GM12878 (cell line): ENCODE results near the gene CD96. TPM values are rescaled to one million over a fixed set of nuclear protein-coding genes. Genes with fewer than 3 reads are reported as not detected.

Experiments
- ESRRA ChIP-seq: IDR thresholded peaks from 2 replicates; pipeline ENCODE4 v1.6.1; 2012; ENCODE audit warnings: mild to moderate bottlenecking, low read length, improper control_type of control experiment
- NFXL1 ChIP-seq: fragments of 450-650 bp; IDR thresholded peaks from 2 replicates; pipeline ENCODE4 v1.6.1; 2017; ENCODE audit warnings: antibody characterized with exemption, mild to moderate bottlenecking, borderline replicate concordance
- PML ChIP-seq: IDR thresholded peaks from 2 replicates; pipeline ENCODE4 v1.6.1; 2012; ENCODE audit warnings: low read length, inconsistent platforms
- SPI1 ChIP-seq: IDR thresholded peaks from 2 replicates; pipeline ENCODE4 v1.6.1; 2011; ENCODE audit warnings: low read depth, mild to moderate bottlenecking, low read length, moderate library complexity, borderline replicate concordance; ENCODE audit not compliant: insufficient read depth
- polyA plus RNA-seq, 11 experiments: library from polyadenylated mRNA; depleted of rRNA in 4 of 11; unstranded in 6 of 11; stranded (reverse) in 5 of 11; fragments of >200 nt; fragmentation: Nextera tagmentation in 4 of 11; fragmentation: Illumina TruSeq in 1 of 11; extraction: Ambion mirVana in 4 of 11; extraction: Trizol in 1 of 11; gene quantifications; 1 replicate in 1 of 11; 2 replicates in 10 of 11; pipeline versions ENCODE4 v1.2.1 to v1.2.3, GENCODE V29; 2011 to 2016; ENCODE audit warnings: inconsistent platforms in 2 of 11, missing spikeins in 2 of 11, low read depth in 1 of 11
- total RNA-seq, 4 experiments: library from RNA; depleted of rRNA in 3 of 4; stranded (reverse); fragments of >200 nt in 3 of 4; fragmentation: Illumina TruSeq in 1 of 4; extraction: Trizol in 1 of 4; gene quantifications; 2 replicates each; pipeline versions ENCODE4 v1.2.1 to v1.2.3, GENCODE V29; 2013 to 2021
- TF ChIP-seq, protein P1 (sequence below): fragments of 150-350 bp; IDR thresholded peaks from 2 replicates; pipeline ENCODE4 v1.6.1; 2014; ENCODE audit warnings: mild to moderate bottlenecking, low read depth, low read length
- TF ChIP-seq, protein P2 (sequence below): fragments of 450-650 bp; IDR thresholded peaks from 2 replicates; pipeline ENCODE4 v1.6.1; 2017; ENCODE audit warnings: borderline replicate concordance
- TF ChIP-seq, protein P3 (sequence below): fragments of 450-650 bp; IDR thresholded peaks from 2 replicates; pipeline ENCODE4 v1.6.1; 2017; ENCODE audit warnings: mild to moderate bottlenecking
- TF ChIP-seq, protein P4 (sequence below): IDR thresholded peaks from 2 replicates; pipeline ENCODE4 v1.6.1; 2012; ENCODE audit warnings: low read depth, low read length, improper control_type of control experiment

Gene CD96
- total and polyA plus RNA-seq, 10 of the 15 experiments (the other 5 are each of a cell fraction or from before 2014, with no cell fraction given): 0.13 to 10.1 (median 0.47) TPM

DNA sequence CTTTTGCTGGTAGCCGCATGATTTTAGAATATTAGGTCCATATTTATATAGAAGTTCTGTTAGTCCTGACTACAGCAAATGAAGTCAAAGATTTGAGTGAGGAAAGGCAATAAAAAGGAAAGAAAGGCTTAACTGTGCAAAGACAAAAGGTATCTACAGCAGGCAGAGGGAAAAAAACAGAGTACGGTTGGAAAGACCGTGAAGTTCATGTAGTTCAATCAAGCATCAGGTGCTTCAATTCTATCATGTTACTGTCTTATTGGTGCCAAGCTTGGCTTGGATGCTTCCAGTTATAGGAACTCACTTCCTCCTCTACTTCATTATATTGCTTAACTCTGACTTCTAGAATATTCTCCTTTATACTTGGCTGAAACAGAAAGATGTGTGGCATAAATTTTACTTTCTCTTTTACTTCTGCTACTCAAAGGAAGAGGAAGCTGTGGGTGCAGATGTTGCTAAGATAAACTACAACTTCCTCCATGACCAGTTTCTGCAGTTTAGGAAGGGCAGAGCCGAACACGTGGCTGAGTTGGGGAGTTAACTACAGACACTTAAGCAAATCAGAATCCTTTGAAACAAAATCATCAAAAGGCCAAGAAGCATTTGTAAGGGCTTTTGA lies 125.7 kb downstream of the CD96 start (continued):
- TF ChIP-seq, protein P1, sequence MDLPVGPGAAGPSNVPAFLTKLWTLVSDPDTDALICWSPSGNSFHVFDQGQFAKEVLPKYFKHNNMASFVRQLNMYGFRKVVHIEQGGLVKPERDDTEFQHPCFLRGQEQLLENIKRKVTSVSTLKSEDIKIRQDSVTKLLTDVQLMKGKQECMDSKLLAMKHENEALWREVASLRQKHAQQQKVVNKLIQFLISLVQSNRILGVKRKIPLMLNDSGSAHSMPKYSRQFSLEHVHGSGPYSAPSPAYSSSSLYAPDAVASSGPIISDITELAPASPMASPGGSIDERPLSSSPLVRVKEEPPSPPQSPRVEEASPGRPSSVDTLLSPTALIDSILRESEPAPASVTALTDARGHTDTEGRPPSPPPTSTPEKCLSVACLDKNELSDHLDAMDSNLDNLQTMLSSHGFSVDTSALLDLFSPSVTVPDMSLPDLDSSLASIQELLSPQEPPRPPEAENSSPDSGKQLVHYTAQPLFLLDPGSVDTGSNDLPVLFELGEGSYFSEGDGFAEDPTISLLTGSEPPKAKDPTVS: peak; percentile 63; the same call in 1 of the 2 replicates
- TF ChIP-seq SPI1 (0 out of 2 replicates have a peak, but pooled peaks have one; percentile 27), NFXL1 (no peak), ESRRA (no peak), PML (no peak)
- TF ChIP-seq, protein P2, sequence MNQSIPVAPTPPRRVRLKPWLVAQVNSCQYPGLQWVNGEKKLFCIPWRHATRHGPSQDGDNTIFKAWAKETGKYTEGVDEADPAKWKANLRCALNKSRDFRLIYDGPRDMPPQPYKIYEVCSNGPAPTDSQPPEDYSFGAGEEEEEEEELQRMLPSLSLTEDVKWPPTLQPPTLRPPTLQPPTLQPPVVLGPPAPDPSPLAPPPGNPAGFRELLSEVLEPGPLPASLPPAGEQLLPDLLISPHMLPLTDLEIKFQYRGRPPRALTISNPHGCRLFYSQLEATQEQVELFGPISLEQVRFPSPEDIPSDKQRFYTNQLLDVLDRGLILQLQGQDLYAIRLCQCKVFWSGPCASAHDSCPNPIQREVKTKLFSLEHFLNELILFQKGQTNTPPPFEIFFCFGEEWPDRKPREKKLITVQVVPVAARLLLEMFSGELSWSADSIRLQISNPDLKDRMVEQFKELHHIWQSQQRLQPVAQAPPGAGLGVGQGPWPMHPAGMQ: no peak
- TF ChIP-seq, protein P3, sequence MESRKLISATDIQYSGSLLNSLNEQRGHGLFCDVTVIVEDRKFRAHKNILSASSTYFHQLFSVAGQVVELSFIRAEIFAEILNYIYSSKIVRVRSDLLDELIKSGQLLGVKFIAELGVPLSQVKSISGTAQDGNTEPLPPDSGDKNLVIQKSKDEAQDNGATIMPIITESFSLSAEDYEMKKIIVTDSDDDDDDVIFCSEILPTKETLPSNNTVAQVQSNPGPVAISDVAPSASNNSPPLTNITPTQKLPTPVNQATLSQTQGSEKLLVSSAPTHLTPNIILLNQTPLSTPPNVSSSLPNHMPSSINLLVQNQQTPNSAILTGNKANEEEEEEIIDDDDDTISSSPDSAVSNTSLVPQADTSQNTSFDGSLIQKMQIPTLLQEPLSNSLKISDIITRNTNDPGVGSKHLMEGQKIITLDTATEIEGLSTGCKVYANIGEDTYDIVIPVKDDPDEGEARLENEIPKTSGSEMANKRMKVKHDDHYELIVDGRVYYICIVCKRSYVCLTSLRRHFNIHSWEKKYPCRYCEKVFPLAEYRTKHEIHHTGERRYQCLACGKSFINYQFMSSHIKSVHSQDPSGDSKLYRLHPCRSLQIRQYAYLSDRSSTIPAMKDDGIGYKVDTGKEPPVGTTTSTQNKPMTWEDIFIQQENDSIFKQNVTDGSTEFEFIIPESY: no peak
- TF ChIP-seq, protein P4, sequence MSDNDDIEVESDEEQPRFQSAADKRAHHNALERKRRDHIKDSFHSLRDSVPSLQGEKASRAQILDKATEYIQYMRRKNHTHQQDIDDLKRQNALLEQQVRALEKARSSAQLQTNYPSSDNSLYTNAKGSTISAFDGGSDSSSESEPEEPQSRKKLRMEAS: peak; percentile 56; the same call in 1 of the 2 replicates
